GM12878 (cell line): ENCODE results near the gene UNC13B. TPM values are rescaled to one million over a fixed set of nuclear protein-coding genes. Genes with fewer than 3 reads are reported as not detected.

Source experiments
- ATAC-seq: fragments of 200-7000 bp; cut with Tn5 transposase; 3 replicates; pipeline ENCODE4 v1.9.1; 2020; ENCODE audit warnings: mild to moderate bottlenecking, moderate library complexity
- BruUV-seq: library from RNA; stranded (reverse); fragments of 400-500 nt; replicated peaks from 2 replicates; lab custom pipeline; 2021; lab: Mats Ljungman, UMichigan
- CTCF ChIA-PET: fragments of 300-600 bp; sonication (Branson Sonifier 250); formaldehyde crosslinking; extraction: SDS; loops from one replicate; lab custom pipeline; 2021; ENCODE audit warnings: inconsistent platforms; lab: Yijun Ruan, JAX
- POLR2A ChIA-PET: fragments of 350-600 bp; formaldehyde crosslinking; extraction: SDS; loops from one replicate; lab custom pipeline; 2021; ENCODE audit warnings: inconsistent platforms; lab: Charles Lee
- RAD21 ChIA-PET: fragments of 300-600 bp; sonication (Branson Sonifier 250); formaldehyde crosslinking; loops from one replicate; lab custom pipeline; 2023; ENCODE audit warnings: antibody characterized with exemption; ENCODE audit not compliant: unreplicated experiment; lab: Charles Lee
- SMC1A ChIA-PET: fragments of 300-600 bp; sonication (Branson Sonifier 250); formaldehyde crosslinking; loops from one replicate; lab custom pipeline; 2023; ENCODE audit not compliant: unreplicated experiment, uncharacterized antibody; lab: Charles Lee
- DNase-seq: peaks from one replicate; pipeline ENCODE4 v3.0.0-alpha.2; 2011; ENCODE audit warnings: low read depth, low spot score
- FAIRE-seq: peaks from 3 replicates; lab custom pipeline; 2011; peaks lifted over from hg19 to GRCh38; lab: Jason Lieb, UNC
- H2AFZ ChIP-seq: 2 replicates; pipeline ENCODE4 v1.6.0; 2011; ENCODE audit warnings: low read depth, low read length, control low read depth; ENCODE audit not compliant: control insufficient read depth
- H3K27ac ChIP-seq: 2 replicates; pipeline ENCODE4 v1.5.1; 2011; ENCODE audit warnings: control low read depth; ENCODE audit not compliant: control insufficient read depth, insufficient read depth
- H3K27me3 ChIP-seq, 2 experiments: replicated peaks in 1 of 2; 2 replicates each; pipeline versions ENCODE4 v1.6.0 to v1.6.1; 2011; ENCODE audit warnings: low read length in 1 of 2; ENCODE audit not compliant: control insufficient read depth in 2 of 2, insufficient read depth in 2 of 2
- H3K36me3 ChIP-seq, 2 experiments: 2 replicates each; pipeline ENCODE4 v1.5.1; 2011; ENCODE audit warnings: low read length in 1 of 2; ENCODE audit not compliant: control insufficient read depth in 2 of 2, insufficient read depth in 2 of 2
- H3K4me1 ChIP-seq: 2 replicates; pipeline ENCODE4 v1.6.1; 2011; ENCODE audit warnings: mild to moderate bottlenecking, low read length, moderate library complexity, mixed read lengths; ENCODE audit not compliant: control insufficient read depth, insufficient read depth
- H3K4me2 ChIP-seq: 2 replicates; pipeline ENCODE4 v1.6.0; 2011; ENCODE audit warnings: control low read depth; ENCODE audit not compliant: control insufficient read depth, insufficient read depth
- H3K4me3 ChIP-seq: fragments of 200-600 bp; sonication (generic); 2 replicates; pipeline ENCODE4 v1.5.1; 2016
- H3K79me2 ChIP-seq: 2 replicates; pipeline ENCODE4 v1.6.0; 2011; ENCODE audit warnings: low read length; ENCODE audit not compliant: control insufficient read depth, insufficient read depth
- H3K9ac ChIP-seq: 2 replicates; pipeline ENCODE4 v1.8.0; 2011; ENCODE audit warnings: low read length, control low read depth, mixed read lengths; ENCODE audit not compliant: control insufficient read depth, insufficient read depth
- H3K9me3 ChIP-seq: replicated peaks from 3 replicates; pipeline ENCODE4 v1.5.1; 2011; ENCODE audit warnings: mild to moderate bottlenecking, low read length; ENCODE audit not compliant: control insufficient read depth, insufficient read depth
- H4K20me1 ChIP-seq: 2 replicates; pipeline ENCODE4 v1.6.0; 2011; ENCODE audit not compliant: control insufficient read depth, insufficient read depth
- GATAD2B ChIP-seq: fragments of 450-650 bp; conservative IDR thresholded peaks from 2 replicates; pipeline ENCODE4 v1.6.1; 2017; ENCODE audit warnings: low read depth, mild to moderate bottlenecking, moderate library complexity
- NFXL1 ChIP-seq: fragments of 450-650 bp; IDR thresholded peaks from 2 replicates; pipeline ENCODE4 v1.6.1; 2017; ENCODE audit warnings: antibody characterized with exemption, mild to moderate bottlenecking, borderline replicate concordance
- RB1 ChIP-seq: fragments of 450-650 bp; formaldehyde crosslinking; IDR thresholded peaks from 2 replicates; pipeline ENCODE4 v1.6.1; 2017; ENCODE audit warnings: mild to moderate bottlenecking, borderline replicate concordance
- ZNF207 ChIP-seq: fragments of 450-650 bp; IDR thresholded peaks from 2 replicates; pipeline ENCODE4 v1.6.1; 2014; ENCODE audit warnings: antibody characterized with exemption, mild to moderate bottlenecking, borderline replicate concordance
- WGBS: methylation state at CpG from one replicate; pipeline ENCODE4 v1.1.6; 2016; ENCODE audit warnings: low lambda C conversion rate; ENCODE audit not compliant: insufficient replicate concordance, insufficient coverage; ENCODE audit errors: missing lambda C conversion rate; 5-methylcytosine and 5-hydroxymethylcytosine counted together
- in situ Hi-C: fragments of 300-500 bp; cut with MboI; formaldehyde crosslinking; loops from 9 replicates; pipeline ENCODE4 v1.14.3; 2018; ENCODE audit warnings: mixed read lengths
- intact Hi-C: fragments of 100-400 bp; cut with micrococcal nuclease; formaldehyde crosslinking; loops from one replicate; pipeline ENCODE4 v1.14.2; 2022; ENCODE audit not compliant: unreplicated experiment
- polyA plus RNA-seq, 11 experiments: library from polyadenylated mRNA; depleted of rRNA in 4 of 11; unstranded in 6 of 11; stranded (reverse) in 5 of 11; fragments of >200 nt; fragmentation: Nextera tagmentation in 4 of 11; fragmentation: Illumina TruSeq in 1 of 11; extraction: Ambion mirVana in 4 of 11; extraction: Trizol in 1 of 11; gene quantifications; 1 replicate in 1 of 11; 2 replicates in 10 of 11; pipeline versions ENCODE4 v1.2.1 to v1.2.3, GENCODE V29; 2011 to 2016; ENCODE audit warnings: inconsistent platforms in 2 of 11, missing spikeins in 2 of 11, low read depth in 1 of 11
- total RNA-seq, 4 experiments: library from RNA; depleted of rRNA in 3 of 4; stranded (reverse); fragments of >200 nt in 3 of 4; fragmentation: Illumina TruSeq in 1 of 4; extraction: Trizol in 1 of 4; gene quantifications; 2 replicates each; pipeline versions ENCODE4 v1.2.1 to v1.2.3, GENCODE V29; 2013 to 2021

UNC13B gene
- total and polyA plus RNA-seq, 10 of the 15 experiments (the other 5 are each of a cell fraction or from before 2014, with no cell fraction given), result under 0.01 to 0.42 (median 0.06) TPM; not detected in 4

DNA sequence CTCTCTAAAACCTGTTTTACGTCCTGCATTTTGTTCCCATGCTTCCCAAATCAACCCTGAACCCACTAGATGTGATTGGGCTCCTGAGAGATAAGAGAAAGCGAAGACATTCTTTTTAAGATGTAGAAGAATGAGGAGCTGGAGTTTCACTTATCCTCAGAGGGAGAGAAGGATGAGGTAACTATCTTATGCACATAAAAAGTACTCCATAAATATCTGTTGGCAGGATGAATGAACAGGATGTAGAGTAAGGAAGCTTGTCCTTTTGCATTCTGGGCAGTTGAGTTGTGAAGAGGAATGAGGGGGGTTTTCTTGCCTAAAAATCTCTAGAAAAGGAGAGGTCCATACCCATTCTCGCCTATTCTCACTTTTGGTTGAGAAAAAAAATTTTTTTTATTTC is 163.2 kb downstream of the UNC13B start:
- CTCF ChIA-PET, result interaction anchor here (1.1 kb wide), 1 partner anchor 30 kb away, joined by 3 read pairs; no protein-coding TSS in a partner anchor

DNA sequence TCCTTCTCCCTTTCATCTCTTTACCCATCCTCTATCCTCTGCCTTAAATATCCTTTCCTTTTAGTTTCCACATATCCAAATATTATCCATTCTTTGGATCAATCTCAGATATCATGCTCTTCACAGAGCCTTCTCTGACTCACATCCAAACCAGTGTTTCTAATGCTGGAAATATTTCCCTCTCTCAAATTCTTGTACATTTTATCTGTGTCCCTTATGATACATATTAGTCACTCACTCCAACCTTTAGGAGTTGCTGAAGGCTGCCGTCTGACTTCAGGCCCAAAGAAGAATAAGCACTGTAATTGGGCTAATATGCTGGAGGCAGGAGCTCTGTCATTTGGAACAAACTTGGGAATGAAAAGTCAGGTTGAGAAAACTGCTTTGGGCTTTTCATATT is 171.7 kb downstream of the UNC13B start:
- H3K4me1 ChIP-seq, result no peaks in the 10 kb centered on the region
- 95% methylated on average over 1 of the region's 1 CpG for WGBS
- H3K36me3 ChIP-seq, result no peaks in the 10 kb centered on the region
- CTCF ChIA-PET, result no interaction called here
- SMC1A ChIA-PET, result no interaction called here
- H3K4me2 ChIP-seq, result no peak overlapping the region
- no peak for ATAC-seq
- TF ChIP-seq GATAD2B, result no peak
- no peak for TF ChIP-seq ZNF207
- no peak for TF ChIP-seq RB1
- TF ChIP-seq, all 136 proteins: peak for 0
- Histone ChIP-seq H3K27me3 (no peaks in the 10 kb centered on the region), H3K9me3 (no peaks in the 10 kb centered on the region), H4K20me1 (no peaks in the 10 kb centered on the region), H2AFZ (no peak overlapping the region), H3K9ac (no peak overlapping the region), H3K4me3 (no peak overlapping the region), H3K79me2 (no peaks in the 10 kb centered on the region), H3K27ac (no peak overlapping the region)
- intact Hi-C loops, result no loop called here
- in situ Hi-C loops, result no loop called here
- no TSS peak for BruUV-seq
- DNase-seq, result no peak
- FAIRE-seq, result no peak
- RAD21 ChIA-PET, result no interaction called here
- POLR2A ChIA-PET, result no interaction called here

More for the DNA sequence above, 163.2 kb downstream of the UNC13B start:
- no peaks in the 10 kb centered on the region for H3K36me3 ChIP-seq
- no TSS peak for BruUV-seq
- ChIA-PET POLR2A (no interaction called here), RAD21 (no interaction called here), SMC1A (no interaction called here)
- FAIRE-seq (no peak), DNase-seq (no peak), ATAC-seq (no peak)
- H3K4me3 ChIP-seq, result no peak overlapping the region
- H2AFZ ChIP-seq, result no peak overlapping the region
- no peak overlapping the region for H3K4me2 ChIP-seq
- H4K20me1 ChIP-seq, result no peaks in the 10 kb centered on the region
- H3K79me2 ChIP-seq, result no peaks in the 10 kb centered on the region
- H3K4me1 ChIP-seq, result peaks cover 10% of the 10 kb centered on the region
- no peak overlapping the region for H3K9ac ChIP-seq
- no peaks in the 10 kb centered on the region for H3K27me3 ChIP-seq
- no peak overlapping the region for H3K27ac ChIP-seq
- intact Hi-C loops, result no loop called here
- in situ Hi-C loops, result no loop called here
- no peaks in the 10 kb centered on the region for H3K9me3 ChIP-seq
- TF ChIP-seq NFXL1, result no peak
- whole genome bisulfite sequencing, result 2% methylated on average over 3 of the region's 3 CpGs
